ENCODE measurements around the gene UBE2E2. TPM values are rescaled to one million over a fixed set of nuclear protein-coding genes. Genes with fewer than 3 reads are reported as not detected.

The UBE2E2 gene
- polyA plus RNA-seq, 1 donor (not counting 4 experiments of a cell fraction or from before 2014, with no cell fraction given): 63.2 TPM

DNA sequence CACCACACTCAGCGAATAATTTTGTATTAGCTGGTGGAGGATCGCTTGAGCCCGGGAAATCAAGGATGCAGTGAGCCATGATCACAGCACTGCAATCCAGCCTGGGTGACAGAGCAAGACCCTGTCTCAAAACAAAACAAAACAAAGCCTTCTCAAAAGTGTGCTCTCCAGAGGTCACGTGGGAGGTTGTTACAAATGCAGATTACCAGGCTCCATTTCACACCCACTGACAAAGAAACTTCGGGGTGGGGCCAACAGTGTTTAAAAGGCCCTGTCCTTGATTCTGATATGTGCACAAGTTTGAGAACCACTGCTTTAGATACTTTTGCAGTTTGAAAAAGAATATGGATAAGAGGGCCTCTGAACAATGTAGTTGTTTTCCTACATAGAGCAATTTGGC is 80.5 kb downstream of the UBE2E2 start:
- Histone ChIP-seq H3K4me1 (ENCODE audit: control insufficient read depth, extremely low read depth, insufficient read depth, low read length) (no peaks in the 10 kb centered on the region), H4K20me1 (ENCODE audit: control insufficient read depth, extremely low read depth, insufficient read depth, low read length) (no peaks in the 10 kb centered on the region), H3K9ac (ENCODE audit: control insufficient read depth, extremely low read depth, insufficient read depth, low read length) (no peak overlapping the region), H3K4me3 (ENCODE audit: control insufficient read depth in 2 of 3, extremely low read depth in 1 of 3, insufficient read depth in 2 of 3, low read depth in 1 of 3, low read length in 3 of 3) (no peak overlapping the region), H3K79me2 (ENCODE audit: control insufficient read depth, insufficient read depth, low read length) (peaks cover 2% of the 10 kb centered on the region), H3K27ac (ENCODE audit: control insufficient read depth, insufficient read depth, low read length) (no peak overlapping the region), H3K36me3 (ENCODE audit: control insufficient read depth in 2 of 2, extremely low read depth in 1 of 2, insufficient read depth in 2 of 2, low read length in 2 of 2) (no peaks in the 10 kb centered on the region), H3K4me2 (ENCODE audit: control insufficient read depth, extremely low read depth, insufficient read depth, low read depth, low read length) (no peak overlapping the region), H3K9me3 (ENCODE audit: control insufficient read depth, low read depth, low read length) (no peaks in the 10 kb centered on the region), H3K27me3 (ENCODE audit: control insufficient read depth, extremely low read depth, insufficient read depth, low read length) (no peaks in the 10 kb centered on the region), H3K9me1 (ENCODE audit: control insufficient read depth, extremely low read depth, insufficient read depth, low read length) (no peaks in the 10 kb centered on the region), H2AFZ (ENCODE audit: control insufficient read depth, low read length) (no peak overlapping the region)
- dilution Hi-C loops (cut with MboI; ENCODE audit: extremely low pct_ligation_motif_present, low sequenced_read_pairs): no loop called here
- DNase-seq (ENCODE audit: low read depth, low spot score) (no peak), FAIRE-seq (no peak)
- TF ChIP-seq EZH2 (IDR thresholded peaks at IDR 0.05; ENCODE audit: low read length): no peak
- TF ChIP-seq, protein P1, sequence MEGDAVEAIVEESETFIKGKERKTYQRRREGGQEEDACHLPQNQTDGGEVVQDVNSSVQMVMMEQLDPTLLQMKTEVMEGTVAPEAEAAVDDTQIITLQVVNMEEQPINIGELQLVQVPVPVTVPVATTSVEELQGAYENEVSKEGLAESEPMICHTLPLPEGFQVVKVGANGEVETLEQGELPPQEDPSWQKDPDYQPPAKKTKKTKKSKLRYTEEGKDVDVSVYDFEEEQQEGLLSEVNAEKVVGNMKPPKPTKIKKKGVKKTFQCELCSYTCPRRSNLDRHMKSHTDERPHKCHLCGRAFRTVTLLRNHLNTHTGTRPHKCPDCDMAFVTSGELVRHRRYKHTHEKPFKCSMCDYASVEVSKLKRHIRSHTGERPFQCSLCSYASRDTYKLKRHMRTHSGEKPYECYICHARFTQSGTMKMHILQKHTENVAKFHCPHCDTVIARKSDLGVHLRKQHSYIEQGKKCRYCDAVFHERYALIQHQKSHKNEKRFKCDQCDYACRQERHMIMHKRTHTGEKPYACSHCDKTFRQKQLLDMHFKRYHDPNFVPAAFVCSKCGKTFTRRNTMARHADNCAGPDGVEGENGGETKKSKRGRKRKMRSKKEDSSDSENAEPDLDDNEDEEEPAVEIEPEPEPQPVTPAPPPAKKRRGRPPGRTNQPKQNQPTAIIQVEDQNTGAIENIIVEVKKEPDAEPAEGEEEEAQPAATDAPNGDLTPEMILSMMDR (optimal IDR thresholded peaks at IDR 0.05 in 1 of 3, IDR thresholded peaks at IDR 0.05 in 1 of 3, conservative IDR thresholded peaks at IDR 0.05 in 1 of 3; ENCODE audit: extremely low read depth in 1 of 3, insufficient read depth in 2 of 3, low read length in 3 of 3): no peak

DNA sequence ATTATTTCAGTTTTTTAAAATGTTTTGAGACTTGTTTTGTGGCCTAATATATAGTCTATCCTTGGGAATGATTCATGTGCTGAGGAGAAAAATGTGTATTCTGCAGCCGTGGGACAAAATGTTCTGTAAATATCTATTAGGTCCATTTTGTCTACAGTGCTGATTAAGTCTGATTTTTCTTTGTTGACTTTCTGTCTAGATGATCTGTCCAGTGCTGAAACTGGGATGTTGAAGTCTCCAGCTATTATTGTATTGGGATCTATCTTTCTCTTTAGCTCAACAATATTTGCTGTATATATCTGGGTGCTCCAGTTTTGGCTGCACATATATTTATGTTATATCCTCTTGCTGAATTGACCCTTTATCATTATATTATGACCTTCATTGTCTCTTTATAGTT is 85.2 kb downstream of the UBE2E2 start:
- TF ChIP-seq, protein P1 (optimal IDR thresholded peaks at IDR 0.05 in 1 of 3, IDR thresholded peaks at IDR 0.05 in 1 of 3, conservative IDR thresholded peaks at IDR 0.05 in 1 of 3; ENCODE audit: extremely low read depth in 1 of 3, insufficient read depth in 2 of 3, low read length in 3 of 3): no peak
- TF ChIP-seq EZH2 (IDR thresholded peaks at IDR 0.05; ENCODE audit: low read length): no peak
- DNase-seq (ENCODE audit: low read depth, low spot score) (no peak), FAIRE-seq (no peak)
- Histone ChIP-seq H2AFZ (ENCODE audit: control insufficient read depth, low read length) (no peak overlapping the region), H3K79me2 (ENCODE audit: control insufficient read depth, insufficient read depth, low read length) (peaks cover 1% of the 10 kb centered on the region), H3K4me2 (ENCODE audit: control insufficient read depth, extremely low read depth, insufficient read depth, low read depth, low read length) (no peak overlapping the region), H3K9me1 (ENCODE audit: control insufficient read depth, extremely low read depth, insufficient read depth, low read length) (no peaks in the 10 kb centered on the region), H3K9me3 (ENCODE audit: control insufficient read depth, low read depth, low read length) (no peaks in the 10 kb centered on the region), H3K27ac (ENCODE audit: control insufficient read depth, insufficient read depth, low read length) (no peak overlapping the region), H3K36me3 (ENCODE audit: control insufficient read depth in 2 of 2, extremely low read depth in 1 of 2, insufficient read depth in 2 of 2, low read length in 2 of 2) (no peaks in the 10 kb centered on the region), H3K4me3 (ENCODE audit: control insufficient read depth in 2 of 3, extremely low read depth in 1 of 3, insufficient read depth in 2 of 3, low read depth in 1 of 3, low read length in 3 of 3) (no peak overlapping the region), H3K9ac (ENCODE audit: control insufficient read depth, extremely low read depth, insufficient read depth, low read length) (no peak overlapping the region), H3K4me1 (ENCODE audit: control insufficient read depth, extremely low read depth, insufficient read depth, low read length) (no peaks in the 10 kb centered on the region), H3K27me3 (ENCODE audit: control insufficient read depth, extremely low read depth, insufficient read depth, low read length) (no peaks in the 10 kb centered on the region), H4K20me1 (ENCODE audit: control insufficient read depth, extremely low read depth, insufficient read depth, low read length) (no peaks in the 10 kb centered on the region)
- dilution Hi-C loops (cut with MboI; ENCODE audit: extremely low pct_ligation_motif_present, low sequenced_read_pairs): no loop called here

Data from keratinocyte (primary cell).